Esophagus squamous epithelium (tissue), 5 donors: Measurements from ENCODE around the gene NPHP4. TPM values are rescaled to one million over a fixed set of nuclear protein-coding genes. Genes with fewer than 3 reads are reported as not detected.

Experiments
- DNase-seq: peaks from one replicate; lab custom pipeline; 2025; lab: John Stamatoyannopoulos, UW
- H3K27ac ChIP-seq, 4 donors: fragments of 200-600 bp; sonication (generic); one replicate each; pipeline ENCODE4 v1.5.1; 2016 to 2019; ENCODE audit warnings: mild to moderate bottlenecking in 1 of 4
- H3K27me3 ChIP-seq, 4 donors: fragments of 200-600 bp; sonication (generic); 1 replicate in 3 of 4; 2 replicates in 1 of 4; pipeline versions ENCODE4 v1.5.1 to v1.6.0; 2017 to 2021; ENCODE audit warnings: antibody characterized with exemption in 1 of 4
- H3K36me3 ChIP-seq, 3 donors: fragments of 200-600 bp; sonication (generic); one replicate each; pipeline ENCODE4 v1.5.1; 2016 to 2019
- H3K4me1 ChIP-seq, 3 donors: fragments of 200-600 bp; sonication (generic); one replicate each; pipeline ENCODE4 v1.5.1; 2017 to 2019
- H3K4me3 ChIP-seq, 4 donors: fragments of 200-600 bp; sonication (generic); 1 replicate in 3 of 4; 2 replicates in 1 of 4; pipeline ENCODE4 v1.5.1; 2016 to 2019; ENCODE audit warnings: mild to moderate bottlenecking in 2 of 4, moderate library complexity in 1 of 4
- H3K9me3 ChIP-seq, 3 donors: fragments of 200-600 bp; sonication (generic); one replicate each; pipeline ENCODE4 v1.5.1; 2016 to 2019
- POLR2A ChIP-seq, 4 donors: fragments of 450-650 bp; IDR thresholded peaks; one replicate each; pipeline ENCODE4 v1.6.1; 2017; ENCODE audit warnings: antibody characterized with exemption in 4 of 4, mild to moderate bottlenecking in 4 of 4, moderate library complexity in 3 of 4
- WGBS, 2 donors: methylation state at CpG; one replicate each; pipeline ENCODE4 v1.1.5; 2018; 5-methylcytosine and 5-hydroxymethylcytosine counted together
- intact Hi-C: fragments of 100-400 bp; cut with DNase I; formaldehyde crosslinking; loops from one replicate; pipeline ENCODE4 v1.15.0; 2022
- total RNA-seq, 4 donors: library from RNA; depleted of rRNA; stranded (reverse); fragments of >200 nt; gene quantifications; one replicate each; pipeline ENCODE4 v1.1.0, GENCODE V29; 2016
- TF ChIP-seq, protein P1 (sequence below), 6 experiments: fragments of 450-650 bp in 4 of 6; fragments of 200-600 bp in 2 of 6; sonication (generic) in 2 of 6; IDR thresholded peaks; one replicate each; pipeline ENCODE4 v1.5.1; 2016 to 2019; ENCODE audit warnings: antibody characterized with exemption in 6 of 6, mild to moderate bottlenecking in 4 of 6, moderate library complexity in 4 of 6
- donor health status: DM: yes; HTN: yes; CAD: no.

The NPHP4 gene
- total RNA-seq, 4 donors from 2014 or later: 2.4 to 8.8 (median 5.3) TPM

DNA sequence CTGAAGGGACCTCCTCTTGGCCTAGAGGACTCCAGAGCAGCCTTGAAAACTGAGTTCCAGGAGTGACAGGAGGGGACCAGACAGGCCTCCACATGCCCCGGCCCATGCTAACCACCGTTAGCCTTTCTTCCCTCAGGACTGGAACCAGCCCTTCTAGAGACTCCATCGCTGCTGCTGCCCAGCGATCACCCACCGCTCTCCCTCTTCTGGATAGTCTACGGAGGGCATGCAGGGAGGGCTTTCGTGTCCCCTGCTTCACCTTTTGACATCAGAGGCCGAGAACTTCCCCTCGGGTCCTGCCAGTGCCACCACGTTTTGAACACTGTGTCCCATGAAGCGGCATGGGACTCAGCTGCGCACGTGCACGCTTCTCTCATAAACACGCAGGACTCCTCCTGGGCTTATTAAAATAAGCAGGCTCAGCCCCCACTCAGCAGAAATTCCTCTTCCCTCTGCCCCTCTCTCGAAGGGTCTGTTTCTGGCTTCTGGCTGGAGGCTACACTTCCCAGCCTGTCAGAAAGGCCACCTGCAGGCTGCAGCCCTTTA lies 26.6 kb downstream of the NPHP4 start:
- H3K36me3 ChIP-seq: peaks cover 0 to 70% (median 3%) of the 10 kb centered on the region in 3 donors
- 87 to 90% methylated on average over 10 to 16 of the region's 16 CpGs for WGBS, 2 donors
- intact Hi-C loops: no loop called here
- H3K4me1 ChIP-seq: no peaks in the 10 kb centered on the region
- H3K4me3 ChIP-seq: no peak overlapping the region
- DNase-seq: no peak
- TF ChIP-seq, protein P1, sequence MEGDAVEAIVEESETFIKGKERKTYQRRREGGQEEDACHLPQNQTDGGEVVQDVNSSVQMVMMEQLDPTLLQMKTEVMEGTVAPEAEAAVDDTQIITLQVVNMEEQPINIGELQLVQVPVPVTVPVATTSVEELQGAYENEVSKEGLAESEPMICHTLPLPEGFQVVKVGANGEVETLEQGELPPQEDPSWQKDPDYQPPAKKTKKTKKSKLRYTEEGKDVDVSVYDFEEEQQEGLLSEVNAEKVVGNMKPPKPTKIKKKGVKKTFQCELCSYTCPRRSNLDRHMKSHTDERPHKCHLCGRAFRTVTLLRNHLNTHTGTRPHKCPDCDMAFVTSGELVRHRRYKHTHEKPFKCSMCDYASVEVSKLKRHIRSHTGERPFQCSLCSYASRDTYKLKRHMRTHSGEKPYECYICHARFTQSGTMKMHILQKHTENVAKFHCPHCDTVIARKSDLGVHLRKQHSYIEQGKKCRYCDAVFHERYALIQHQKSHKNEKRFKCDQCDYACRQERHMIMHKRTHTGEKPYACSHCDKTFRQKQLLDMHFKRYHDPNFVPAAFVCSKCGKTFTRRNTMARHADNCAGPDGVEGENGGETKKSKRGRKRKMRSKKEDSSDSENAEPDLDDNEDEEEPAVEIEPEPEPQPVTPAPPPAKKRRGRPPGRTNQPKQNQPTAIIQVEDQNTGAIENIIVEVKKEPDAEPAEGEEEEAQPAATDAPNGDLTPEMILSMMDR (IDR thresholded peaks at IDR 0.05): no peak
- no peaks in the 10 kb centered on the region for H3K9me3 ChIP-seq
- H3K27me3 ChIP-seq: no peaks in the 10 kb centered on the region
- H3K27ac ChIP-seq: no peak overlapping the region

DNA sequence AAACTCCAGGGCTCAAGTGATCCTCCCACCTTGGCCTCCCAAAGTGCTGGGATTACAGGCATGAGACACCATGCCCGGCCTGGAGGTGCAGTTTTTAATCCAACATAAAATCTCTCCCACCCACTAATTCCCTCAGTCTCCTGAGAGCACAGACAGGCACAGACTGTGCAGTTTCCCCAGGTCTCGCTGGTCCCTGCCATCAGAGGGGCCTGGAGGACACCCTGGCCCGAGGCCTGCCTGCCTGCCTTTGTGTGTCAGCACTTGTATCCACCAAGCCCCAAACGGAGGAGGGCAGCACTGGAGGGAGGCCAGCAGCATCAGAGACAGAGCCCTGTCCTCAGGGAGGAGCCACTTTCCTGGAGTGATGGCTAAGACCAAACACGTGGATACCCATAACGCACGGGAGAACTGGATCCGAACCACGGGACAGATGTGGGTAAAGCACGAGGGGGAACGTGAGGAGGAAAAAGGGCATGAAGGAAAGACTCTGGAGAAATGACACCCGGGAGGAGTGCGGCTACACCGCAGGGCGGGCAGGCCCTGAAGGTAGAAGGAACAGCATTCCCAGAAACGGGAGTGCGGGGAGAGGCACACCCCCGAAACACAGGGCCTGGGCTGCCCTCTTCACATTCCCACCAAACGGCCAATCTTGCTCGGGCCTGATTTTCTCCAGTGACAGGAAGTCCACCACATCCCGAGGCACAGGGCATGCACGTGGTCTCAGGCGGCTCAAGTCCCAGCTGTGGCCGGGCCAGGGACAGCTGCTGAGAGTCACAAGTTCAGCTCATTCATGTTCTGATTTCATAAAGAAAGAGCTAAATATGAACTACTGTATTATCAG lies 29.7 kb downstream of the NPHP4 start:
- intact Hi-C loops: no loop called here
- 85 to 91% methylated on average over 18 to 21 of the region's 24 CpGs for WGBS, 2 donors

DNA sequence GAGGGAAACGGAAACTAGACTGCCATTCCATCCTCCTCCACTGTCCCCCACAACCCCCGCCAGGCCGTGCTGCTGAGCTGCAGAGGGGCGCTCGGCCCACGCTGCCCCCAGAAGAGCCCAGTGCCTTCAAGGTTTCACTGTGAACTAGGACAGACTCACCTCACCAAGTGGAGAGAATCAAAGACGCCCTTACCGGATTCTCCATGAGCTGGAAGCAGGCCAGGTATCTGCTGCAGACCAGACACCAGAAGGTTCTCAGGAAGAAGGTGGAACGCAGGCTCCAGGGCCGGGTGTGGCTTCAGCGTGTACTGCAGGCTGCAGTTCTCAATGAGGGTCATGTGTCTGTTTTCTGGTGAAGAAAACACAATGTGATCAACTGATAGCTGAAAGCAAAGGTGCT lies 30.6 kb downstream of the NPHP4 start:
- Histone ChIP-seq H3K36me3 (peaks cover 0 to 81% (median 6%) of the 10 kb centered on the region in 3 donors), H3K4me3 (no peak overlapping the region), H3K4me1 (no peaks in the 10 kb centered on the region), H3K27me3 (no peaks in the 10 kb centered on the region), H3K9me3 (no peaks in the 10 kb centered on the region), H3K27ac (no peak overlapping the region)
- WGBS, 2 donors: 92% methylated on average over 6 of the region's 11 CpGs
- no peak for DNase-seq
- TF ChIP-seq, protein P1 (IDR thresholded peaks at IDR 0.05): no peak
- TF ChIP-seq POLR2A (IDR thresholded peaks at IDR 0.05): no peak
- intact Hi-C loops: no loop called here

More for the DNA sequence above, 29.7 kb downstream of the NPHP4 start:
- no peaks in the 10 kb centered on the region for H3K4me1 ChIP-seq
- H3K9me3 ChIP-seq: no peaks in the 10 kb centered on the region
- no peak for DNase-seq
- no peak for TF ChIP-seq POLR2A (IDR thresholded peaks at IDR 0.05)
- TF ChIP-seq, protein P1 (IDR thresholded peaks at IDR 0.05): no peak
- H3K36me3 ChIP-seq: peaks cover 0 to 81% (median 6%) of the 10 kb centered on the region in 3 donors
- H3K27me3 ChIP-seq: no peaks in the 10 kb centered on the region
- no peak overlapping the region for H3K4me3 ChIP-seq
- no peak overlapping the region for H3K27ac ChIP-seq

DNA sequence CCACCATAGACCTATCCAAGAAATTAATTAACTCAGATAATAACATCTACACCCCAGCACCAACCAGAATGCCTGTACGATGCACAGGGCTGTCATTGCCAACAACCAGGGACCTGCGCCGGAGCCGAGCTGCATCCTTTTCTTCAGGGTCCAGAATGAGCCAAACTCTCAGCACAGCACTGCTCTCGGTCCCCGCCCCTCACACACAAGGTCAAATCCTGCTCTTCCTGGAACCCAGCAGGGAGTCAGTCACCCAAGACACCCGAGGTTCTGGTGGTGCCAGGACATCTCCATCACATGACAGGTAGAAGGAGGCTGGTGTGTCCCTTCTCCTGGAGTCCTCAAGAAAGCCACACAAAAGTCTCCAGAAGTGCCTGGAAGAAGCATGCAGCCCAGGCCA lies 31.9 kb downstream of the NPHP4 start:
- no peaks in the 10 kb centered on the region for H3K27me3 ChIP-seq
- no peaks in the 10 kb centered on the region for H3K4me1 ChIP-seq
- no peaks in the 10 kb centered on the region for H3K9me3 ChIP-seq
- 87 to 100% methylated on average over 1 to 3 of the region's 7 CpGs for WGBS, 2 donors
- no peak for TF ChIP-seq POLR2A (IDR thresholded peaks at IDR 0.05)
- TF ChIP-seq, protein P1 (IDR thresholded peaks at IDR 0.05): no peak
- intact Hi-C loops: no loop called here
- no peak for DNase-seq
- no peak overlapping the region for H3K27ac ChIP-seq
- no peak overlapping the region for H3K4me3 ChIP-seq
- peaks cover 0 to 81% (median 6%) of the 10 kb centered on the region in 3 donors for H3K36me3 ChIP-seq

DNA sequence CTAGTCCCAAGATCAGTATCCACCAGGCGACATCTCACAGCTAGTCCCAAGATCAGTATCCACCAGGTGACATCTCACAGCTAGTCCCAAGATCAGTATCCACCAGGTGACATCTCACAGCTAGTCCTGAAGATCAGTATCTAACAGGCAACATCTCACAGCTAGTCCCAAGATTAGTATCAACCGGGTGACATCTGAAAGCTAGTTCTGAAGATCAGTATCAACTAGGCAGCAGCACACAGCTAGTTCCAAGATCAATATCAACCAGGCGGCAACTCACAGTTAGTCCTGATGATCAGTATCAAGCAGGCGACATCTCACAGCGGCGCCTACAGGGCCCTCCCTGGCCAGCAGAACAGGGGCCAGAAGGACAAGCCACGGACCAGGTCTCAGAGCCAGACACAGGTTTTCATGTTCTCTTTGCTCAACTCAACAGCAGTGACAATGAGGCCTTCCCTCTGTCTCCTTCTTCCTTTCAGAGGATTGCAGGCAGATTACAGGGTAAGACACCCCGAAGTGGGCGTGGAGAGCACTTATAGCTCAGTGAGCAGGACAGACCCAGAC lies 32.5 kb downstream of the NPHP4 start:
- no peak for TF ChIP-seq POLR2A (IDR thresholded peaks at IDR 0.05)
- TF ChIP-seq, protein P1 (IDR thresholded peaks at IDR 0.05): no peak
- H3K9me3 ChIP-seq: no peaks in the 10 kb centered on the region
- no peak overlapping the region for H3K4me3 ChIP-seq
- 93 to 94% methylated on average over 3 to 9 of the region's 9 CpGs for WGBS, 2 donors
- H3K27me3 ChIP-seq: no peaks in the 10 kb centered on the region
- peaks cover 0 to 82% (median 6%) of the 10 kb centered on the region in 3 donors for H3K36me3 ChIP-seq
- H3K27ac ChIP-seq: no peak overlapping the region
- no peak for DNase-seq
- no peaks in the 10 kb centered on the region for H3K4me1 ChIP-seq
- intact Hi-C loops: no loop called here
